PFSK-1 (cell line): Measurements from ENCODE around the gene FNDC3A.

Experiments
- FOXP2 ChIP-seq: optimal IDR thresholded peaks from 2 replicates; pipeline ENCODE3; 2011; ENCODE audit warnings: borderline replicate concordance, control low read depth, inconsistent platforms; ENCODE audit not compliant: insufficient read depth; ENCODE audit errors: extremely low read length, extremely low read depth
- POLR2AphosphoS5 ChIP-seq: IDR thresholded peaks from 2 replicates; pipeline ENCODE4 v1.6.1; 2012; ENCODE audit warnings: low read depth, mild to moderate bottlenecking, control low read depth, low read length, moderate library complexity
- SIN3A ChIP-seq: IDR thresholded peaks from 2 replicates; pipeline ENCODE4 v1.6.1; 2012; ENCODE audit warnings: mild to moderate bottlenecking, low read length, moderate library complexity, borderline replicate concordance; ENCODE audit not compliant: insufficient read depth
- TAF1 ChIP-seq: IDR thresholded peaks from 2 replicates; pipeline ENCODE4 v1.6.1; 2012; ENCODE audit warnings: low read length, control low read depth, borderline replicate concordance; ENCODE audit not compliant: insufficient read depth
- TF ChIP-seq, protein P1 (sequence below), 2 experiments: IDR thresholded peaks; 2 replicates each; pipeline versions ENCODE4 v1.6.1 to v1.8.0; 2011 to 2012; ENCODE audit warnings: low read depth in 2 of 2, low read length in 2 of 2, control low read depth in 1 of 2, inconsistent platforms in 1 of 2, mild to moderate bottlenecking in 1 of 2, moderate library complexity in 1 of 2; ENCODE audit not compliant: insufficient read depth in 1 of 2

FNDC3A gene

DNA sequence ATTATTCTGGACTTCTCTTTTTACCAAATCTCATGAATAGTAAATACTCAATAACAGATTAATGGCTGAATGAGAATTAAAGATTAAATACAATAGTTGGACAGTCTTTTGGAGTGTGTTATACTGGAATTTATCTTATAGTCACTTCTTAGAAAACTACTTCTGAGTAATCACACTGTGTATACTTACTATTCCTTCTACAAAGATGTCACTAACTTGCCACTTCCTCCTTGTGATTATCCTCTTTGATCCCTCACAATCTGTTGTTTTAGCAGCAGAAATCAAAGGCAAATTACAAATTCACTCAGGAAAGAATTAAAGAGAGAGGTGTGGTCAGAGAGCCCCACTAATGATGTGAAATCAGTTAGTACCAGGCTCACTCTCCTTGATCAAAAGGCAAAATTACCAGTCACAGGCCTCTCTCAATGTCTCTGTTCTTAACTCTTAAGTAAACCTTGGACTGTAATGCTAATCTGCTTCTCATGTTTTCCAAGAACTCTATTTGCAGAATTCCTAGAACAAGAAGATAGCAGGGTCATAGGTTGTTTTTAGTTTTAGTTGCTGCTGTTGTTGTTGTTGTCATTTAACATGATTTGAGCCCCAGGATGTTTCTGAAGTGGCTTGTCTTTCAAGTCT is 37.3 kb upstream of the FNDC3A start:
- no peak for TF ChIP-seq FOXP2
- TF ChIP-seq SIN3A, result no peak
- no peak for TF ChIP-seq POLR2AphosphoS5
- TF ChIP-seq, protein P1, sequence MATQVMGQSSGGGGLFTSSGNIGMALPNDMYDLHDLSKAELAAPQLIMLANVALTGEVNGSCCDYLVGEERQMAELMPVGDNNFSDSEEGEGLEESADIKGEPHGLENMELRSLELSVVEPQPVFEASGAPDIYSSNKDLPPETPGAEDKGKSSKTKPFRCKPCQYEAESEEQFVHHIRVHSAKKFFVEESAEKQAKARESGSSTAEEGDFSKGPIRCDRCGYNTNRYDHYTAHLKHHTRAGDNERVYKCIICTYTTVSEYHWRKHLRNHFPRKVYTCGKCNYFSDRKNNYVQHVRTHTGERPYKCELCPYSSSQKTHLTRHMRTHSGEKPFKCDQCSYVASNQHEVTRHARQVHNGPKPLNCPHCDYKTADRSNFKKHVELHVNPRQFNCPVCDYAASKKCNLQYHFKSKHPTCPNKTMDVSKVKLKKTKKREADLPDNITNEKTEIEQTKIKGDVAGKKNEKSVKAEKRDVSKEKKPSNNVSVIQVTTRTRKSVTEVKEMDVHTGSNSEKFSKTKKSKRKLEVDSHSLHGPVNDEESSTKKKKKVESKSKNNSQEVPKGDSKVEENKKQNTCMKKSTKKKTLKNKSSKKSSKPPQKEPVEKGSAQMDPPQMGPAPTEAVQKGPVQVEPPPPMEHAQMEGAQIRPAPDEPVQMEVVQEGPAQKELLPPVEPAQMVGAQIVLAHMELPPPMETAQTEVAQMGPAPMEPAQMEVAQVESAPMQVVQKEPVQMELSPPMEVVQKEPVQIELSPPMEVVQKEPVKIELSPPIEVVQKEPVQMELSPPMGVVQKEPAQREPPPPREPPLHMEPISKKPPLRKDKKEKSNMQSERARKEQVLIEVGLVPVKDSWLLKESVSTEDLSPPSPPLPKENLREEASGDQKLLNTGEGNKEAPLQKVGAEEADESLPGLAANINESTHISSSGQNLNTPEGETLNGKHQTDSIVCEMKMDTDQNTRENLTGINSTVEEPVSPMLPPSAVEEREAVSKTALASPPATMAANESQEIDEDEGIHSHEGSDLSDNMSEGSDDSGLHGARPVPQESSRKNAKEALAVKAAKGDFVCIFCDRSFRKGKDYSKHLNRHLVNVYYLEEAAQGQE (IDR thresholded peaks at IDR 0.05; ENCODE audit: insufficient read depth in 1 of 2, low read depth in 2 of 2, low read length in 2 of 2), result no peak
- no peak for TF ChIP-seq TAF1

DNA sequence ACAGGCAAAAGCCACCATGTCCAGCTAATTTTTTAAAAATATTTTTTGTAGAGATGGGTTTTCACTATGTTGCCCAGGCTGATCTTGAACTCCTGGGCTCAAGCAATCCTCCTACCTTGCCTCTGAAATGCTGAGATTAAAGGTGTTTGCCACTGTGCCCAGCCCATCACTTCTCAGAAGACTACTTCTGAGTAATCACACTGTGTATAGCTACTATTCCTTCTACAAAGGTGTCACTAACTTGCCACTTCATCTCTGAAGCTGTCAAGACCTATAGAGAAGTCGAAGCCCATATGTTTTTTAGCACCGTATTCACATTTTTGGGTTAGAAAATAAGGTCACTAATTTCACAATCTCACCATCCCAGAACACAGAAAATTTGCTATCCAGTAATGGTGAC is 36.0 kb upstream of the FNDC3A start:
- TF ChIP-seq, protein P1 (IDR thresholded peaks at IDR 0.05; ENCODE audit: insufficient read depth in 1 of 2, low read depth in 2 of 2, low read length in 2 of 2), result no peak
- no peak for TF ChIP-seq SIN3A
- TF ChIP-seq TAF1, result no peak
- no peak for TF ChIP-seq FOXP2
- TF ChIP-seq POLR2AphosphoS5, result no peak

DNA sequence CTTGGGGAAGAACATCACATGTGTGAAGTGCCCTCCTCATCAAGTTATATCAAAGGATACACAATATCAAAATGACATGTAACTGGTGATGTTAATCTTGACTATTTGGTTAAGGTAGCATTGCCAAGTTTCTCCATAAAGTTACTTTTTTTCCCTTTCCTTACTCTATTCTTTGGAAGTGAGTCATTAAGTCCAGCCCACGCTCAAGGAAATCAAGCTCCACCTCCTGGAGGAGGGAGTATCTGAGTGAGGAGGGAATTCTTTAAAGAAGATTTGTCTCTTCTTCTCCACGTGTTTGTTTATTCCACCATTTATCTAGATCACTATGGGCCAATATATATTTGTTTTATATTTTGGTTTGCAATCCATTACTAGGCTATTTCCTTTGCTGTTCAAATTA is 33.6 kb upstream of the FNDC3A start:
- no peak for TF ChIP-seq POLR2AphosphoS5
- no peak for TF ChIP-seq TAF1
- TF ChIP-seq, protein P1 (IDR thresholded peaks at IDR 0.05; ENCODE audit: insufficient read depth in 1 of 2, low read depth in 2 of 2, low read length in 2 of 2), result no peak
- TF ChIP-seq FOXP2, result no peak
- TF ChIP-seq SIN3A, result no peak

DNA sequence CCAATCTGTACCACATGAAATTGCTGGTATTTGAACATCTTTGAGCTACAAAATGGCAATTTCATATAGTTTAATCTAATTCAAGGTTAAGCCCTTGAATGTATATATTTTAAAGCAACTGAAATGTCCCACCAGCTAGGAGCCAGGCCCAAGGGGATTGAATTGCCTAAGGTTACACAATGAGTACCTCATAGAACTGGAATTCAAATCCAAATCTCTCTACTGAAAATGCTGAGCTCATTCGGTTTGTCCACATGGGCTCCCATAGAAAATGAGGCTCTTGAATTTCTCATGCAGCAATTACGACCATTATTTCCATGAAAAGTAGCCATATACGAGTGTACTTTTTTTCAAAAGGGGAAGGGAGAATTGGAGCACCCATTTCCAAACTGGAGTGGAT is 31.5 kb upstream of the FNDC3A start:
- TF ChIP-seq SIN3A (no peak), POLR2AphosphoS5 (no peak), TAF1 (no peak), FOXP2 (no peak)
- TF ChIP-seq, protein P1 (IDR thresholded peaks at IDR 0.05; ENCODE audit: insufficient read depth in 1 of 2, low read depth in 2 of 2, low read length in 2 of 2), result no peak

DNA sequence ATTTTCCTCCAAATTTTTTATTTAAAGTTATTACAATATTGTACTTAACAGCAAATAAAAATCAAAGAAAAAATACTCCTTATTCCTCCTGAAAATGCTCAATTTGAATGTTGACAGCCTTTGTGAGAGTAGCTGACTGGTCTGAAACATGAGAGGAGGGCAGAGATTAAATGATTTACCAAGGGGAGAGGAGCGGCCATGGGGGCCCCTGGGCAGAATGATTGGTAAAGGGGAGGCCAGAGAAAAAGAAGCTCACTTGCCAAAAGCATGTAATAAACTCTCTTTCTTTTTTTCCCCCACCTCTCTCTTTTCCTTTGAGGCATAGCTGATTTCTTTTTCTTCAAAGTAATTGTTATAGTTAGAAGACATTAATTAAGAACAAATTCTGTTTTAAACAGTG is 30.1 kb upstream of the FNDC3A start:
- TF ChIP-seq FOXP2, result no peak
- TF ChIP-seq POLR2AphosphoS5, result no peak
- no peak for TF ChIP-seq TAF1
- TF ChIP-seq, protein P1 (IDR thresholded peaks at IDR 0.05; ENCODE audit: insufficient read depth in 1 of 2, low read depth in 2 of 2, low read length in 2 of 2), result no peak
- no peak for TF ChIP-seq SIN3A
